Stimulated activated naive CD4-positive, alpha-beta T cell (primary cell): Measurements from ENCODE around the gene CACNA1A.
"Not testable (repeated sequence)": the region's sequence is repeated elsewhere in the genome, so short reads cannot be mapped to it uniquely, and the experiment has no call there.

ENCODE experiments used
- DNase-seq, 6 experiments: peaks; one replicate each; lab custom pipeline; 2025; lab: John Stamatoyannopoulos, UW

The CACNA1A gene

GRCh38 chr19:13363954-13364353 is 142.3 kb downstream of the CACNA1A start:
- no peak for DNase-seq

GRCh38 chr19:13363245-13363644 is 143.0 kb downstream of the CACNA1A start:
- DNase-seq, result no peak

- no peak for DNase-seq
Observed at GRCh38 chr19:13362668-13363067, 143.6 kb downstream of the CACNA1A start.

GRCh38 chr19:13361726-13362125 is 144.6 kb downstream of the CACNA1A start:
- DNase-seq, result not testable (repeated sequence)

GRCh38 chr19:13356686-13357280 is 149.5 kb downstream of the CACNA1A start:
- no peak for DNase-seq

GRCh38 chr19:13356185-13356584 is 150.1 kb downstream of the CACNA1A start:
- DNase-seq, result no peak

- DNase-seq, result no peak
Observed at GRCh38 chr19:13355356-13355755, 150.9 kb downstream of the CACNA1A start.

- DNase-seq, result no peak
Observed at GRCh38 chr19:13353625-13354024, 152.7 kb downstream of the CACNA1A start.

- no peak for DNase-seq
Observed at GRCh38 chr19:13350759-13351158, 155.5 kb downstream of the CACNA1A start.

GRCh38 chr19:13350072-13350471 is 156.2 kb downstream of the CACNA1A start:
- no peak for DNase-seq

- DNase-seq, result no peak
Observed at GRCh38 chr19:13347367-13347766, 158.9 kb downstream of the CACNA1A start.

GRCh38 chr19:13343514-13343913 is 162.8 kb downstream of the CACNA1A start:
- no peak for DNase-seq

- DNase-seq, result no peak
Observed at GRCh38 chr19:13342672-13343071, 163.6 kb downstream of the CACNA1A start.

GRCh38 chr19:13339869-13340268 is 166.4 kb downstream of the CACNA1A start:
- DNase-seq, result no peak

GRCh38 chr19:13337181-13337580 is 169.1 kb downstream of the CACNA1A start:
- DNase-seq, result no peak

GRCh38 chr19:13334801-13335481 is 171.3 kb downstream of the CACNA1A start:
- no peak for DNase-seq

- DNase-seq, result no peak
Observed at GRCh38 chr19:13330285-13330684, 176.0 kb downstream of the CACNA1A start.

GRCh38 chr19:13329766-13330165 is 176.5 kb downstream of the CACNA1A start:
- DNase-seq, result no peak

- DNase-seq, result no peak
Observed at GRCh38 chr19:13328241-13328640, 178.0 kb downstream of the CACNA1A start.

- no peak for DNase-seq
Observed at GRCh38 chr19:13319526-13319925, 186.8 kb downstream of the CACNA1A start.

GRCh38 chr19:13318190-13318589 is 188.1 kb downstream of the CACNA1A start:
- DNase-seq, result no peak

- no peak for DNase-seq
Observed at GRCh38 chr19:13315495-13315894, 190.8 kb downstream of the CACNA1A start.

GRCh38 chr19:13314761-13315160 is 191.5 kb downstream of the CACNA1A start:
- no peak for DNase-seq

- DNase-seq, result no peak
Observed at GRCh38 chr19:13313875-13314274, 192.4 kb downstream of the CACNA1A start.
